Measurements from ENCODE around the gene CEMIP.

DNA sequence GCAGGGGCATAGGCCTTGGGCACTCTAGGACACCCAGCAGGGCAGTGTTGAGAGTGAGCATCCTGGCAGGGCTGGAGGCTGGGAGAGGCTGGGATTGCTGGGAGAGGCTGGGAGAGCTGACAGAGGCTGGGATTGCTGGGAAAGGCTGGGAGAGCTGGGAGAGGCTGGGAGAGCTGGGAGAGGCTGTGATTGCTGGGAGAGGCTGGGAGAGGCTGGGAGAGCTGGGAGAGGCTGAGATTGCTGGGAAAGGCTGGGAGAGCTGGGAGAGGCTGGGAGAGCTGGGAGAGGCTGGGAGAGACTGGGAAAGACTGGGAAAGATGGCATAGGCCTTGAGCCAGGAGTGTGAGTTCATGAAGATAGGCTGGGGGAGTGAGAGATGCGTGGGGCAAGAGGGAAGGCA lies 132.7 kb downstream of the CEMIP start:
- TF ChIP-seq, protein P1, sequence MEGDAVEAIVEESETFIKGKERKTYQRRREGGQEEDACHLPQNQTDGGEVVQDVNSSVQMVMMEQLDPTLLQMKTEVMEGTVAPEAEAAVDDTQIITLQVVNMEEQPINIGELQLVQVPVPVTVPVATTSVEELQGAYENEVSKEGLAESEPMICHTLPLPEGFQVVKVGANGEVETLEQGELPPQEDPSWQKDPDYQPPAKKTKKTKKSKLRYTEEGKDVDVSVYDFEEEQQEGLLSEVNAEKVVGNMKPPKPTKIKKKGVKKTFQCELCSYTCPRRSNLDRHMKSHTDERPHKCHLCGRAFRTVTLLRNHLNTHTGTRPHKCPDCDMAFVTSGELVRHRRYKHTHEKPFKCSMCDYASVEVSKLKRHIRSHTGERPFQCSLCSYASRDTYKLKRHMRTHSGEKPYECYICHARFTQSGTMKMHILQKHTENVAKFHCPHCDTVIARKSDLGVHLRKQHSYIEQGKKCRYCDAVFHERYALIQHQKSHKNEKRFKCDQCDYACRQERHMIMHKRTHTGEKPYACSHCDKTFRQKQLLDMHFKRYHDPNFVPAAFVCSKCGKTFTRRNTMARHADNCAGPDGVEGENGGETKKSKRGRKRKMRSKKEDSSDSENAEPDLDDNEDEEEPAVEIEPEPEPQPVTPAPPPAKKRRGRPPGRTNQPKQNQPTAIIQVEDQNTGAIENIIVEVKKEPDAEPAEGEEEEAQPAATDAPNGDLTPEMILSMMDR (IDR thresholded peaks at IDR 0.05; ENCODE audit: insufficient read depth, low read depth, low read length), result no peak
- no peak for TF ChIP-seq EZH2 (IDR thresholded peaks at IDR 0.05; ENCODE audit: insufficient read depth, low read length)
